NB4 (cell line): ENCODE results near the gene GRB10.

Experiments used
- CTCF ChIP-seq: IDR thresholded peaks from one replicate; pipeline ENCODE4 v1.5.1; 2012; ENCODE audit warnings: low read depth, low read length
- POLR2A ChIP-seq: IDR thresholded peaks from 2 replicates; pipeline ENCODE4 v1.6.1; 2011; ENCODE audit warnings: mild to moderate bottlenecking; ENCODE audit not compliant: insufficient read length; ENCODE audit errors: extremely low read depth

DNA sequence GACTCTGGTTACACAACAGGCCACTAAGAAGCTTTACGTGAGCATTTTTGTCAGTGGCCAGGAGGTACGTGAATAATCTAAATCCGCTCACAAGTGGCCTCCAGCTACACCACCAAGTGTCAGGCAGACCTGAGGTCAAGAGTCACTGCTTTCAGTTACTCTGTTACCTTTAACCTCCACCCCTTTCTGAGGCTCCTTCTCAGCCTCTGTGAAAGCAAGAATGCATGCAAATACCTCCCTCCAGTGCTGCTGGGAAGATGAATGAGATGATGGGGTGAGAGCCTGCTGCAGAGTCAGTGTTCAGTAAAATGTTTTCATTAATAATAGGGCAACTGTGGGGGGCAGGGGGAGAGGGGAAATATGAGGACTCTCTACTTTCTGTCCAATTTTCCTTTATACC is 228.7 kb downstream of the GRB10 start:
- no peak for TF ChIP-seq POLR2A
- TF ChIP-seq CTCF, result no peak
